ENCODE data around the gene RASAL3.

GRCh38 chr19:15431396-15432017 lies 32.8 kb downstream of the RASAL3 start:
- no peak for TF ChIP-seq YY1 (IDR thresholded peaks at IDR 0.05; ENCODE audit: insufficient read depth, insufficient read length)
- TF ChIP-seq ZNF274 (IDR thresholded peaks at IDR 0.05; ENCODE audit: low read depth, low read length): no peak
